Karpas-422 (cell line): ENCODE results near the gene SLC30A4. TPM values are rescaled to one million over a fixed set of nuclear protein-coding genes. Genes with fewer than 3 reads are reported as not detected.
A peak's percentile ranks its signal among the peaks of the same experiment; 100 is the strongest.

ENCODE experiments used
- DNase-seq: peaks from one replicate; pipeline ENCODE4 v3.0.0-alpha.2; 2015
- H2AFZ ChIP-seq: fragments of 200-600 bp; sonication (generic); 2 replicates; pipeline ENCODE4 v1.6.1; 2014; ENCODE audit warnings: antibody characterized with exemption, low read length, mixed read lengths
- H3K27ac ChIP-seq: fragments of 200-600 bp; sonication (generic); 2 replicates; pipeline ENCODE4 v1.5.1; 2014; ENCODE audit warnings: mild to moderate bottlenecking, low read length, moderate library complexity
- H3K27me3 ChIP-seq: fragments of 200-600 bp; sonication (generic); 2 replicates; pipeline ENCODE4 v1.6.1; 2014; ENCODE audit warnings: low read length, mixed read lengths
- H3K36me3 ChIP-seq: fragments of 200-600 bp; sonication (generic); 2 replicates; pipeline ENCODE4 v1.6.1; 2014; ENCODE audit warnings: low read length, mixed read lengths; ENCODE audit not compliant: insufficient read depth
- H3K4me1 ChIP-seq: fragments of 200-600 bp; sonication (generic); 2 replicates; pipeline ENCODE4 v1.6.1; 2014; ENCODE audit warnings: mild to moderate bottlenecking, low read length, mixed read lengths
- H3K4me2 ChIP-seq: fragments of 200-600 bp; sonication (generic); 2 replicates; pipeline ENCODE4 v1.6.1; 2014; ENCODE audit warnings: low read length, low read depth, mild to moderate bottlenecking; ENCODE audit not compliant: poor library complexity, severe bottlenecking
- H3K4me3 ChIP-seq: fragments of 200-600 bp; sonication (generic); 2 replicates; pipeline ENCODE4 v1.5.1; 2014; ENCODE audit warnings: mild to moderate bottlenecking, antibody characterized with exemption, low read length, mixed read lengths
- H3K79me2 ChIP-seq: fragments of 200-600 bp; sonication (generic); 2 replicates; pipeline ENCODE4 v1.6.1; 2014; ENCODE audit warnings: mild to moderate bottlenecking, low read length, mixed read lengths
- H3K9ac ChIP-seq: fragments of 200-600 bp; sonication (generic); 2 replicates; pipeline ENCODE4 v1.6.0; 2014; ENCODE audit warnings: low read length
- H3K9me2 ChIP-seq: fragments of 200-600 bp; sonication (generic), shearing (Covaris generic); replicated peaks from 2 replicates; pipeline ENCODE4 v1.6.0; 2014; ENCODE audit warnings: mild to moderate bottlenecking, low read length, moderate library complexity; ENCODE audit not compliant: insufficient read depth
- H3K9me3 ChIP-seq: fragments of 300-700, 200-600 bp; sonication (generic); 2 replicates; pipeline ENCODE4 v1.6.1; 2014; ENCODE audit warnings: low read length, mixed read lengths
- H4K20me1 ChIP-seq: fragments of 200-600 bp; sonication (generic); 2 replicates; pipeline ENCODE4 v1.6.1; 2014; ENCODE audit warnings: mild to moderate bottlenecking, antibody characterized with exemption, low read length, low read depth; ENCODE audit not compliant: insufficient read depth
- total RNA-seq: library from RNA; depleted of rRNA; stranded (reverse); fragments of >200 nt; shearing (Covaris generic); gene quantifications from 2 replicates; pipeline ENCODE4 v1.2.3, GENCODE V29; 2014; ENCODE audit warnings: low replicate concordance

The SLC30A4 gene
- total RNA-seq, 1 experiment from 2014 or later, result not detected

GRCh38 chr15:45471151-45471550 lies 51.4 kb downstream of the SLC30A4 start:
- H3K27ac ChIP-seq, result no peak overlapping the region
- H3K9me3 ChIP-seq, result no peaks in the 10 kb centered on the region
- no peaks in the 10 kb centered on the region for H4K20me1 ChIP-seq
- no peaks in the 10 kb centered on the region for H3K27me3 ChIP-seq
- no peak overlapping the region for H3K4me3 ChIP-seq
- no peak overlapping the region for H2AFZ ChIP-seq
- H3K36me3 ChIP-seq, result no peaks in the 10 kb centered on the region
- no peaks in the 10 kb centered on the region for H3K4me1 ChIP-seq
- no peaks in the 10 kb centered on the region for H3K79me2 ChIP-seq
- no peaks in the 10 kb centered on the region for H3K9me2 ChIP-seq
- no peak overlapping the region for H3K4me2 ChIP-seq
- no peak overlapping the region for H3K9ac ChIP-seq
- no peak for DNase-seq

- Histone ChIP-seq H3K9me2 (no peaks in the 10 kb centered on the region), H3K27me3 (no peaks in the 10 kb centered on the region), H4K20me1 (no peaks in the 10 kb centered on the region), H3K36me3 (no peaks in the 10 kb centered on the region), H3K4me1 (no peaks in the 10 kb centered on the region), H3K4me2 (no peak overlapping the region), H3K27ac (no peak overlapping the region), H3K79me2 (no peaks in the 10 kb centered on the region), H3K4me3 (no peak overlapping the region), H2AFZ (no peak overlapping the region), H3K9ac (no peak overlapping the region), H3K9me3 (0 out of 2 replicates have a peak, but pooled peaks cover under 1% of the 10 kb centered on the region)
- no peak for DNase-seq
Measured at GRCh38 chr15:45469441-45469840, 53.1 kb downstream of the SLC30A4 start.

- Histone ChIP-seq H3K27me3 (no peaks in the 10 kb centered on the region), H3K4me3 (no peak overlapping the region), H3K9me2 (no peaks in the 10 kb centered on the region), H3K27ac (no peak overlapping the region), H3K4me2 (no peak overlapping the region), H3K4me1 (no peaks in the 10 kb centered on the region), H3K79me2 (no peaks in the 10 kb centered on the region), H3K9ac (no peak overlapping the region), H4K20me1 (no peaks in the 10 kb centered on the region), H3K9me3 (peaks cover 4% of the 10 kb centered on the region; the same call in 1 of the 2 replicates), H2AFZ (no peak overlapping the region), H3K36me3 (no peaks in the 10 kb centered on the region)
- DNase-seq, result no peak
Measured at GRCh38 chr15:45469027-45469426, 53.5 kb downstream of the SLC30A4 start.

GRCh38 chr15:45468294-45468693 lies 54.3 kb downstream of the SLC30A4 start:
- no peaks in the 10 kb centered on the region for H3K27me3 ChIP-seq
- H3K4me3 ChIP-seq, result no peak overlapping the region
- H3K9me2 ChIP-seq, result no peaks in the 10 kb centered on the region
- H3K27ac ChIP-seq, result no peak overlapping the region
- H3K9ac ChIP-seq, result no peak overlapping the region
- no peaks in the 10 kb centered on the region for H3K4me1 ChIP-seq
- no peaks in the 10 kb centered on the region for H3K36me3 ChIP-seq
- H4K20me1 ChIP-seq, result no peaks in the 10 kb centered on the region
- no peak overlapping the region for H3K4me2 ChIP-seq
- DNase-seq, result no peak
- H3K9me3 ChIP-seq, result peaks cover 6% of the 10 kb centered on the region; the same call in 1 of the 2 replicates
- no peak overlapping the region for H2AFZ ChIP-seq
- no peaks in the 10 kb centered on the region for H3K79me2 ChIP-seq

- Histone ChIP-seq H3K27ac (no peak overlapping the region), H3K79me2 (no peaks in the 10 kb centered on the region), H3K36me3 (no peaks in the 10 kb centered on the region), H3K4me3 (peak overlapping the region; percentile 73), H3K9me2 (no peaks in the 10 kb centered on the region), H3K9me3 (peaks cover under 1% of the 10 kb centered on the region; the same call in 1 of the 2 replicates), H2AFZ (no peak overlapping the region), H4K20me1 (no peaks in the 10 kb centered on the region), H3K27me3 (no peaks in the 10 kb centered on the region), H3K9ac (peak overlapping the region; percentile 64; the same call in 1 of the 2 replicates), H3K4me1 (peaks cover 15% of the 10 kb centered on the region), H3K4me2 (peak overlapping the region; percentile 99)
- DNase-seq, result peak; percentile 87
Measured at GRCh38 chr15:45458746-45459403, 63.7 kb downstream of the SLC30A4 start.

GRCh38 chr15:45457641-45458539 lies 64.7 kb downstream of the SLC30A4 start:
- Histone ChIP-seq H3K36me3 (no peaks in the 10 kb centered on the region), H3K9ac (peak overlapping the region; percentile 64), H3K27me3 (no peaks in the 10 kb centered on the region), H3K79me2 (no peaks in the 10 kb centered on the region), H3K4me3 (peak overlapping the region; percentile 73), H3K9me2 (no peaks in the 10 kb centered on the region), H3K4me1 (peaks cover 15% of the 10 kb centered on the region), H3K27ac (peak overlapping the region; percentile 65), H3K9me3 (no peaks in the 10 kb centered on the region; the same call in 1 of the 2 replicates), H4K20me1 (no peaks in the 10 kb centered on the region), H2AFZ (peak overlapping the region; percentile 85), H3K4me2 (peak overlapping the region; percentile 99)
- DNase-seq, result peak; percentile 97

GRCh38 chr15:45457220-45457619 lies 65.3 kb downstream of the SLC30A4 start:
- H3K4me2 ChIP-seq, result peak overlapping the region; percentile 99
- peaks cover 15% of the 10 kb centered on the region for H3K4me1 ChIP-seq
- no peaks in the 10 kb centered on the region for H3K79me2 ChIP-seq
- no peaks in the 10 kb centered on the region for H4K20me1 ChIP-seq
- no peaks in the 10 kb centered on the region; the same call in 1 of the 2 replicates for H3K9me3 ChIP-seq
- no peak overlapping the region for H2AFZ ChIP-seq
- H3K27me3 ChIP-seq, result no peaks in the 10 kb centered on the region
- no peak overlapping the region for H3K9ac ChIP-seq
- H3K27ac ChIP-seq, result no peak overlapping the region
- H3K9me2 ChIP-seq, result no peaks in the 10 kb centered on the region
- no peak overlapping the region for H3K4me3 ChIP-seq
- no peaks in the 10 kb centered on the region for H3K36me3 ChIP-seq
- no peak for DNase-seq
